Trophoblast cell (in vitro differentiated cells and primary cell): ENCODE results near the gene CFAP70.

Source experiments
- DNase-seq, 2 donors: peaks; one replicate each; pipeline ENCODE4 v3.0.0-alpha.2; 2016
- H2AFZ ChIP-seq: 2 replicates; pipeline ENCODE4 v1.6.1; 2013; ENCODE audit warnings: low read length, moderate library complexity, mild to moderate bottlenecking; ENCODE audit not compliant: insufficient read depth, poor library complexity
- H2AK5ac ChIP-seq: 2 replicates; pipeline ENCODE4 v1.6.1; 2013; ENCODE audit warnings: mild to moderate bottlenecking, low read length
- H2BK120ac ChIP-seq: 2 replicates; pipeline ENCODE4 v1.6.1; 2013; ENCODE audit warnings: low read length, mild to moderate bottlenecking, moderate library complexity; ENCODE audit not compliant: insufficient read depth, poor library complexity
- H2BK12ac ChIP-seq: 2 replicates; pipeline ENCODE4 v1.6.1; 2013; ENCODE audit warnings: mild to moderate bottlenecking, low read length, moderate library complexity
- H2BK5ac ChIP-seq: 2 replicates; pipeline ENCODE4 v1.6.1; 2013; ENCODE audit warnings: low read length, low read depth, moderate library complexity, mild to moderate bottlenecking; ENCODE audit not compliant: poor library complexity
- H3K14ac ChIP-seq: 2 replicates; pipeline ENCODE4 v1.6.1; 2013; ENCODE audit warnings: mild to moderate bottlenecking, low read length
- H3K18ac ChIP-seq: 2 replicates; pipeline ENCODE4 v1.6.1; 2013; ENCODE audit warnings: mild to moderate bottlenecking, low read length
- H3K23ac ChIP-seq: 2 replicates; pipeline ENCODE4 v1.6.1; 2013; ENCODE audit warnings: low read length
- H3K27ac ChIP-seq: 2 replicates; pipeline ENCODE4 v1.5.1; 2013; ENCODE audit warnings: low read depth, mild to moderate bottlenecking, inconsistent platforms, low read length, moderate library complexity
- H3K27me3 ChIP-seq: 2 replicates; pipeline ENCODE4 v1.6.1; 2013; ENCODE audit warnings: inconsistent platforms, mild to moderate bottlenecking, low read length, moderate library complexity; ENCODE audit not compliant: insufficient read depth
- H3K36me3 ChIP-seq, 2 experiments: 1 replicate in 1 of 2; 2 replicates in 1 of 2; pipeline ENCODE4 v1.6.1; 2013; ENCODE audit warnings: low read length in 2 of 2, mild to moderate bottlenecking in 2 of 2, moderate library complexity in 1 of 2; ENCODE audit not compliant: insufficient read depth in 2 of 2, control insufficient read depth in 1 of 2
- H3K4ac ChIP-seq: 2 replicates; pipeline ENCODE4 v1.6.1; 2013; ENCODE audit warnings: low read depth, mild to moderate bottlenecking, low read length, moderate library complexity
- H3K4me1 ChIP-seq, 2 experiments: 1 replicate in 1 of 2; 2 replicates in 1 of 2; pipeline ENCODE4 v1.6.1; 2013; ENCODE audit warnings: low read length in 2 of 2, mild to moderate bottlenecking in 2 of 2, moderate library complexity in 1 of 2; ENCODE audit not compliant: insufficient read depth in 2 of 2, control insufficient read depth in 1 of 2
- H3K4me2 ChIP-seq: 2 replicates; pipeline ENCODE4 v1.6.1; 2013; ENCODE audit warnings: inconsistent platforms, mild to moderate bottlenecking, low read length, moderate library complexity
- H3K4me3 ChIP-seq: 2 replicates; pipeline ENCODE4 v1.5.1; 2013; ENCODE audit warnings: mild to moderate bottlenecking, low read depth, low read length, inconsistent platforms
- H3K79me1 ChIP-seq: one replicate; pipeline ENCODE4 v1.6.1; 2013; ENCODE audit warnings: low read length
- H3K79me2 ChIP-seq: 2 replicates; pipeline ENCODE4 v1.6.1; 2013; ENCODE audit warnings: low read length, mild to moderate bottlenecking; ENCODE audit not compliant: control insufficient read depth, insufficient read depth, poor library complexity
- H3K9ac ChIP-seq: 2 replicates; pipeline ENCODE4 v1.6.1; 2013; ENCODE audit warnings: mild to moderate bottlenecking, low read length
- H3K9me3 ChIP-seq: 2 replicates; pipeline ENCODE4 v1.6.1; 2013; ENCODE audit warnings: low read depth, mild to moderate bottlenecking, control low read depth, inconsistent platforms, low read length; ENCODE audit not compliant: insufficient read depth
- H4K12ac ChIP-seq: 2 replicates; pipeline ENCODE4 v1.6.1; 2013; ENCODE audit warnings: low read depth, mild to moderate bottlenecking, low read length, moderate library complexity
- H4K8ac ChIP-seq: 2 replicates; pipeline ENCODE4 v1.6.1; 2013; ENCODE audit warnings: low read depth, mild to moderate bottlenecking, low read length, moderate library complexity
- H4K91ac ChIP-seq: one replicate; pipeline ENCODE4 v1.6.1; 2013; ENCODE audit warnings: low read depth, mild to moderate bottlenecking, low read length, moderate library complexity
- WGBS: extraction: QIAGEN DNeasy Blood & Tissue Kit; methylation state at CpG from one replicate; pipeline ENCODE4 v1.1.7; 2013; ENCODE audit warnings: missing lambda C conversion rate; ENCODE audit not compliant: insufficient read length, insufficient coverage; ENCODE audit errors: extremely low coverage; 5-methylcytosine and 5-hydroxymethylcytosine counted together

Gene CFAP70

GRCh38 chr10:73215749-73216148 lies 142.9 kb downstream of the CFAP70 start:
- no peak overlapping the region for H3K4me2 ChIP-seq
- H3K9ac ChIP-seq: no peak overlapping the region
- H2BK12ac ChIP-seq: no peak overlapping the region
- H4K12ac ChIP-seq: no peak overlapping the region
- no peak overlapping the region for H3K23ac ChIP-seq
- no peak for DNase-seq
- H4K8ac ChIP-seq: no peak overlapping the region
- H3K79me1 ChIP-seq: no peaks in the 10 kb centered on the region
- H4K91ac ChIP-seq: no peak overlapping the region
- H3K79me2 ChIP-seq: no peaks in the 10 kb centered on the region
- H3K4ac ChIP-seq: no peak overlapping the region
- H3K14ac ChIP-seq: no peak overlapping the region
- H3K27ac ChIP-seq: no peak overlapping the region
- H2AK5ac ChIP-seq: no peak overlapping the region
- H3K4me3 ChIP-seq: no peak overlapping the region
- no peaks in the 10 kb centered on the region for H3K9me3 ChIP-seq
- no peak overlapping the region for H2BK5ac ChIP-seq
- H3K4me1 ChIP-seq: no peaks in the 10 kb centered on the region
- peaks cover 0 to 7% of the 10 kb centered on the region in 2 experiments for H3K36me3 ChIP-seq
- H3K27me3 ChIP-seq: no peaks in the 10 kb centered on the region
- no peak overlapping the region for H3K18ac ChIP-seq
- H2AFZ ChIP-seq: no peak overlapping the region
- no CpG with 5 or more reads among the region's 1 CpG for WGBS
- no peak overlapping the region for H2BK120ac ChIP-seq

DNA sequence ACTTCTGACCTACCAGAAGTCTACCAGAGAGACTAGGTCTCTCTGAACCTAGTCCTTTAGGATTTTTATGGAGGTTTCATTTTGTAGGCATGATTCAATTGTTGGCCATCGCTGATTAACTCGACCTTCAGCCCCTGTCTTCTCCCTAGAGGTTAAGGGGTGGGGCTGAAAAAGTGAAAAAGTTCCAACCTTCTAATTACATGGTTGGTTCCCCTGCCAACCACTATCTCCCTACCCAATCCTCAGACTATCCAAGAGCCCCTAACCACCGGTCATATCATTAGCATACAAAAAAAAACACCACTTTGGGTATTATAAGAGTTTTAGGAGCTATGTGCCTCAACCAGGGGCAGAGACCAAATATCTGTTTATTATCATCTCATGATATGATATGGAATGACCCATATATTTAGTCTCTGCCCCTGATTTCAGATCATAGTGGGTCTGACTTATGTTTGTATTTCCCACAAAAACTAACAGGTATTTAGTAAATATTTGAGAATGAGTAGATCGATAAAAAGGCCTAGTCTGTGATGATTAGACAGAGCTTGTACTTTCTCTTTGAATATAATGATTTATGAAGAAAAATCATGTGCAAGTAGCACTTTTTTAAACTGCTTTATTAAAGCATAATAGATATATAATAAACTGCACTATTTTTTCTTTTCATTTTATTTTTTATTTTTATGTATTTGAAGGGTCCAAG lies 147.4 kb downstream of the CFAP70 start:
- Histone ChIP-seq H2AFZ (no peak overlapping the region), H4K8ac (no peak overlapping the region), H3K9me3 (peaks cover 2% of the 10 kb centered on the region), H3K36me3 (peaks cover 6 to 9% of the 10 kb centered on the region in 2 experiments), H4K12ac (no peak overlapping the region), H3K79me1 (no peaks in the 10 kb centered on the region), H2BK12ac (no peak overlapping the region), H3K18ac (no peak overlapping the region), H2AK5ac (no peak overlapping the region), H3K27ac (no peak overlapping the region), H3K4me3 (no peak overlapping the region), H3K23ac (no peak overlapping the region), H3K4me1 (no peaks in the 10 kb centered on the region), H2BK120ac (no peak overlapping the region), H3K27me3 (no peaks in the 10 kb centered on the region), H3K14ac (no peak overlapping the region), H3K9ac (no peak overlapping the region), H3K79me2 (no peaks in the 10 kb centered on the region), H3K4ac (no peak overlapping the region), H4K91ac (no peak overlapping the region), H2BK5ac (no peak overlapping the region), H3K4me2 (no peak overlapping the region)
- no peak for DNase-seq
- no CpG with 5 or more reads among the region's 4 CpGs for WGBS

GRCh38 chr10:73210395-73211105 lies 148.1 kb downstream of the CFAP70 start:
- Histone ChIP-seq H3K4me1 (no peaks in the 10 kb centered on the region), H2BK5ac (no peak overlapping the region), H2BK12ac (no peak overlapping the region), H2AK5ac (no peak overlapping the region), H3K4me3 (no peak overlapping the region), H3K18ac (no peak overlapping the region), H3K9ac (no peak overlapping the region), H3K27ac (no peak overlapping the region), H2BK120ac (no peak overlapping the region), H3K4me2 (no peak overlapping the region), H3K4ac (no peak overlapping the region), H3K9me3 (peaks cover 2% of the 10 kb centered on the region), H2AFZ (no peak overlapping the region), H3K23ac (no peak overlapping the region), H4K91ac (no peak overlapping the region), H3K14ac (no peak overlapping the region), H4K12ac (no peak overlapping the region), H3K79me1 (no peaks in the 10 kb centered on the region), H3K79me2 (no peaks in the 10 kb centered on the region), H3K27me3 (no peaks in the 10 kb centered on the region), H4K8ac (no peak overlapping the region), H3K36me3 (peaks cover 6 to 9% of the 10 kb centered on the region in 2 experiments)
- WGBS: no CpG with 5 or more reads among the region's 3 CpGs
- no peak for DNase-seq

- no CpG with 5 or more reads among the region's 1 CpG for WGBS
- no peak overlapping the region for H4K91ac ChIP-seq
- H2AFZ ChIP-seq: no peak overlapping the region
- no peak overlapping the region for H3K4me2 ChIP-seq
- H3K27ac ChIP-seq: no peak overlapping the region
- H3K4ac ChIP-seq: no peak overlapping the region
- H3K79me1 ChIP-seq: no peaks in the 10 kb centered on the region
- no peak overlapping the region for H3K14ac ChIP-seq
- no peaks in the 10 kb centered on the region for H3K4me1 ChIP-seq
- no peak overlapping the region for H3K4me3 ChIP-seq
- H2BK12ac ChIP-seq: no peak overlapping the region
- H3K9ac ChIP-seq: no peak overlapping the region
- DNase-seq: no peak
- no peak overlapping the region for H2BK120ac ChIP-seq
- H4K8ac ChIP-seq: no peak overlapping the region
- H2AK5ac ChIP-seq: no peak overlapping the region
- no peaks in the 10 kb centered on the region for H3K79me2 ChIP-seq
- peaks cover 6 to 9% of the 10 kb centered on the region in 2 experiments for H3K36me3 ChIP-seq
- peaks cover 2% of the 10 kb centered on the region for H3K9me3 ChIP-seq
- H4K12ac ChIP-seq: no peak overlapping the region
- no peak overlapping the region for H2BK5ac ChIP-seq
- no peak overlapping the region for H3K18ac ChIP-seq
- no peak overlapping the region for H3K23ac ChIP-seq
- H3K27me3 ChIP-seq: no peaks in the 10 kb centered on the region
These were observed 149.0 kb downstream of the CFAP70 start for GRCh38 chr10:73209705-73210104.
